Activated naive CD4-positive, alpha-beta T cell treated with anti-CD3 and anti-CD28 coated beads, Interleukin-2, amount 50 U/mL, for 72 hours (primary cell): ENCODE data around the gene PCYT2. TPM values are rescaled to one million over a fixed set of nuclear protein-coding genes. Genes with fewer than 3 reads are reported as not detected.

Experiments
- ATAC-seq, 2 donors: fragments of 150-1000 bp; cut with Tn5 transposase; 2 replicates each; pipeline ENCODE4 v1.10.0; 2021; ENCODE audit warnings: mild to moderate bottlenecking in 2 of 2, moderate library complexity in 2 of 2
- DNase-seq, 2 donors: peaks; one replicate each; pipeline ENCODE4 v3.0.0; 2021 to 2022; ENCODE audit warnings: low spot score in 2 of 2
- H3K27ac Mint-ChIP-seq, 2 donors: one replicate each; pipeline ENCODE4 v1.8.0; 2022; ENCODE audit warnings: mild to moderate bottlenecking in 2 of 2, mixed read lengths in 2 of 2
- H3K36me3 Mint-ChIP-seq, 2 donors: one replicate each; pipeline ENCODE4 v1.8.0; 2022; ENCODE audit warnings: mixed read lengths in 2 of 2
- H3K9me3 Mint-ChIP-seq, 2 donors: one replicate each; pipeline ENCODE4 v1.8.0; 2022; ENCODE audit warnings: mixed read lengths in 2 of 2
- total RNA-seq, 2 donors: library from RNA; stranded (reverse); gene quantifications; one replicate each; pipeline ENCODE4 v1.2.3, GENCODE V29; 2022

PCYT2 gene
- total RNA-seq, 2 donors from 2014 or later, result 16.4 to 20.1 TPM

DNA sequence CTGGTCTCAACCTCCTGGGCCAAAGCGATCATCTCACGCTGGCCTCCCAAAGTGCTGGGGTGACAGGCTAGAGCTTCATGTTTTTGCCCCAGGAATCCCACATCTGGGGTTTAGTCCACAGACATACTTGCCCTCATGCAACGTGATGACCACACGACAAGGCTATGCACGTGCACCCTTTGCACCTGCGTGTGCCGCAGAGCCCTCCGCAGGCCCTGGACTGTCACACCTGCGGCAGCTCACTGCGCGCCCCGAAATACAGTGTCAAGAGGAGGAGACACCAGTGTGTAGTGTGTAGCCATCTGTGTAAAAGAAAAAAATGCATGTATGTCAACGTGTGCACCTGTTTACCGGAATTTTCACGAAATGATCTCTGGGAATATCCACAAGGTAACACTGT lies 39.3 kb upstream of the PCYT2 start:
- no peaks in the 10 kb centered on the region for H3K36me3 Mint-ChIP-seq
- DNase-seq (no peak), ATAC-seq (no peak)
- no peaks in the 10 kb centered on the region for H3K9me3 Mint-ChIP-seq
- H3K27ac Mint-ChIP-seq, result no peak overlapping the region

GRCh38 chr17:81948635-81949378 lies 37.6 kb upstream of the PCYT2 start:
- Mint-ChIP-seq H3K27ac (no peak overlapping the region), H3K36me3 (no peaks in the 10 kb centered on the region), H3K9me3 (no peaks in the 10 kb centered on the region)
- DNase-seq (no peak), ATAC-seq (no peak)

GRCh38 chr17:81947189-81947588 lies 36.0 kb upstream of the PCYT2 start, which contains the start of gene MYADML2:
TSS of gene MYADML2 (minus strand) at chr17:81947233. CDS start at chr17:81941741, 5,492 bp downstream.
- H3K27ac Mint-ChIP-seq, result no peak within 1 kb of the TSS
- H3K9me3 Mint-ChIP-seq, result no peaks in the 10 kb centered on the region
- no peak for DNase-seq
- no peaks in the 10 kb centered on the region for H3K36me3 Mint-ChIP-seq
- no peak for ATAC-seq

DNA sequence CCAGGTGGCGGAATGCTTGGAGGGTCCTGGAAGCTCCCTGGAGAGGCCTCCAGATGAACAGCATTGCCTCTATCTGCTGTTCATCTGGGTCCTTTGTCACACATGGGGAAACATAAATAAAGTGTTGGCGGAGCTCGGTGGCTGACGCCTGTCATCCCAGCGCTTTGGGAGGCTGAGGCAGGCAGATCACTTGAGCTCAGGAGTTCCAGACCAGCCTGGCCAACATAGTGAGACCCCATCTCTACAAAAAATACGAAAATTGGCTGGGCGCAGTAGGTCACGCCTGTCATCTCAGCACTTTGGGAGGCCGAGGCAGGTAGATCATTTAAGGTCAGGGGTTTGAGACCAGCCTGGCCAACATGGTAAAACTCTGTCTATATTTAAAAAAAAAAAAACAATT lies 33.7 kb upstream of the PCYT2 start:
- no peak overlapping the region for H3K27ac Mint-ChIP-seq
- no peaks in the 10 kb centered on the region for H3K9me3 Mint-ChIP-seq
- no peaks in the 10 kb centered on the region for H3K36me3 Mint-ChIP-seq
- ATAC-seq, result no peak
- no peak for DNase-seq

DNA sequence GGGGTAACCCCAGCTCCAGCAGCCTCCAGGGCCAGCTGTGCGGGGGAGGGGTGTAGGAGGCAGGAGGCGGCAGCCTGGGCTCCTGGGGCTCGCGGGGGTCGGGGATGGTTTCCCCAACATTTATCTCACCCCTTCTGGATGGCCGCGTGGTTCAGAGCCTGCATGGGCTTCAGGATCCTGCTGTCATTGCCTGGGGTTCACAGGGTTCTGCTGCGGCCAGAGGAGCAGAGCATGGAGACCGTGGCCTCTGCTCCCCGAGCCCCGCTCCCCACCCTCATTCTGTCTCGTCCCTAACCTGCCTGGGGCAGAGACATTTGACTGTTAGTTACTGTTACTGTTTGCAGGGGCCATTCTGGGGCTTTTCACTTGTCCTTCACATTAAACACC lies 31.0 kb upstream of the PCYT2 start:
- DNase-seq (no peak), ATAC-seq (no peak)
- Mint-ChIP-seq H3K27ac (no peak overlapping the region), H3K9me3 (no peaks in the 10 kb centered on the region), H3K36me3 (no peaks in the 10 kb centered on the region)

- no peak overlapping the region for H3K27ac Mint-ChIP-seq
- DNase-seq (no peak), ATAC-seq (no peak)
- H3K9me3 Mint-ChIP-seq, result no peaks in the 10 kb centered on the region
- H3K36me3 Mint-ChIP-seq, result no peaks in the 10 kb centered on the region
Observed at GRCh38 chr17:81941484-81942166, 30.4 kb upstream of the PCYT2 start.

GRCh38 chr17:81940538-81941483 lies 29.6 kb upstream of the PCYT2 start:
- peaks cover 0 to 3% of the 10 kb centered on the region in 2 donors for H3K36me3 Mint-ChIP-seq
- DNase-seq, result no peak

GRCh38 chr17:81939881-81940385 lies 28.7 kb upstream of the PCYT2 start:
- Mint-ChIP-seq H3K36me3 (peaks cover 0 to 6% of the 10 kb centered on the region in 2 donors), H3K9me3 (no peaks in the 10 kb centered on the region), H3K27ac (no peak overlapping the region)
- no peak for DNase-seq
- no peak for ATAC-seq

More at GRCh38 chr17:81940538-81941483, 29.6 kb upstream of the PCYT2 start:
- H3K9me3 Mint-ChIP-seq, result no peaks in the 10 kb centered on the region
- no peak overlapping the region for H3K27ac Mint-ChIP-seq
- no peak for ATAC-seq

DNA sequence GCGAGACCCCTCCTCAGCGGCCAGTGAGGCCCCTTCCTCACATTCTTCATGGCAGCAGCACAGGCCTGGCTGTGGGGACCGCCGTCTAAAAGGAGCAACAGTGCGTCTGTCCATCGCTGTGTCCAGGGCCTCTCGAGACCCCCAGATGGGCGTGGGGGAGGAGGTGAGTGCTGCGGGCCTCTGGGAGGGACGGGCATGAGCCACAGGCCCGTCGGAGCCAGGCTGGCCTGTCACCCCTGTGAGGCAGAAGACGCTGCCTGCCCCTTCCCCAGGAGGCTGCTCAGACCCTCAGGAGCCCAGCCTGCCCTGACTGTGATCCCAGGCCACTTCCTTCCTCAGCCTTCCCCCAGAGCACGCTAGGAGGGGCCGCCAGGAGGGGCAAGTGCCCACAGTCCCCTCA lies 28.0 kb upstream of the PCYT2 start:
- ATAC-seq (no peak), DNase-seq (no peak)
- peaks cover under 1 to 6% of the 10 kb centered on the region in 2 donors for H3K36me3 Mint-ChIP-seq
- no peaks in the 10 kb centered on the region for H3K9me3 Mint-ChIP-seq
- no peak overlapping the region for H3K27ac Mint-ChIP-seq

- no peak for ATAC-seq
- DNase-seq, result no peak
- H3K36me3 Mint-ChIP-seq, result peaks cover 6 to 7% of the 10 kb centered on the region in 2 donors
- no peaks in the 10 kb centered on the region for H3K9me3 Mint-ChIP-seq
- peak overlapping the region in 1 of 2 donors; percentile 57 for H3K27ac Mint-ChIP-seq
Observed at GRCh38 chr17:81935709-81936084, 24.5 kb upstream of the PCYT2 start.

- ATAC-seq (no peak), DNase-seq (no peak)
- Mint-ChIP-seq H3K27ac (peak overlapping the region in 1 of 2 donors; percentile 57), H3K9me3 (no peaks in the 10 kb centered on the region), H3K36me3 (peaks cover 6 to 7% of the 10 kb centered on the region in 2 donors)
Observed at GRCh38 chr17:81934850-81935708, 23.9 kb upstream of the PCYT2 start.

DNA sequence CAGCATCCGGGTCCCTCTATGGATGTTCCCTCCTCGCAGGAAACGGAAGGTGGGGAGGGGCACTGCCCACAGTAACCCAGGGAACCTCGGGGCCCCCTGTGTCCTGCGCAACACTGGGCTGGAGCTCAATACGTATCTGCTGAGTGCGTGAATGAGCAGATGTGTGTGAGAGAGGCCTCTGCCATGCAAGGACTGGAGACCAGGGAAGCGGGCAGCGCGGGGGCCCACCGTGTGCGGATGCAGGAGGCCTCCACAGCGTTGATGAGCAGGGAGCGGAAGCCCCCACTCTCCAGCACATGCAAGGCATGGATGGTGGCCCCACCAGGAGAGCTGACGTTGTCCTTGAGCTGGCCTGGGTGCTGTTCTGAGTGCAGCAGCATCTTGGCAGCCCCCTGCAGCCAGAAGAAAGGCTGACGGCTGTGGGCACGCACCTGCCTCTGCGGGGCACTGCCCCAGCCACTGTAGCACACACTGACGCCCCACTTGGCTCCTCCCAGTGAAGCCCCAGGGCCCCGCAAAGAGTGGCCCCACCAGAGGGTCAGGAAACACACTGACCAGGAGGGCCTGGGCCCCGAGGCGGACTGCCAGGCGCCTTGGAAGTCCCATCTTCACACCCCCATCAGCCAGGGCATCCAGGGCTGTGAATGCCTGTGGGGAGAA lies 23.0 kb upstream of the PCYT2 start:
- Mint-ChIP-seq H3K27ac (no peak overlapping the region), H3K36me3 (peaks cover 6 to 7% of the 10 kb centered on the region in 2 donors), H3K9me3 (no peaks in the 10 kb centered on the region)
- DNase-seq, result no peak
- ATAC-seq, result no peak

- Mint-ChIP-seq H3K27ac (no peak overlapping the region), H3K36me3 (peaks cover 6 to 7% of the 10 kb centered on the region in 2 donors), H3K9me3 (no peaks in the 10 kb centered on the region)
- ATAC-seq (no peak), DNase-seq (no peak)
Observed at GRCh38 chr17:81933178-81933699, 22.0 kb upstream of the PCYT2 start.

DNA sequence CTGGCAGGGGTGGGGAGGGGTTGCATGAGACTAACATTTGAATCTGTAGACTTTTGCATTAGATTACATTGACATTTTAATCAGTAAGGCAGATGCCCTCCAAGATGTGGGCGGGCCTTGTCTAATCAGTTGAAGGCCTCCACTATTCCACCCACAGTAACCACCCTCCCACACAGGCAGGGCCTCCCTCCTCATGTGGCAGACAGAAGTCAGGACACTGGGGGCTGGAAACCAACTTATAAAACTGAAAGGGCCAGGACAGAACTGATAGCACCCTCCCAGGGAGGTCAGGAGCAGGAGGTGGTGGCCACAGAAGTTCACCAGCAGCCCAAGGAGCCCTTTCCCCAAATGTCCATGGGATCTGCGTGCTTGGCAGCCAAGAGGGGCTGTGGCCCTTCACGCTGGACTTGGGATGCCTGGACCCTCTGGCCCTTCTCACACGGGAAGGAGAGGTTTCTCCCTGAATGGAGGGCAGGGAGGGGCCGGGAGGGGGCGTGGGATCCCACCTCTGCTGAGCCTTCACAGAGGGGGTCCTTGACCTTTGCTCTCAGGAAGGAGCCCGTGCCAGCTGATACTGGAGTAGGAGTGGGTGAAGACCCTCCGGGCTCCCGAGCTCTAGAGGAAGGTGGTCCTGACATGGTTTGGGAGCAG lies 21.3 kb upstream of the PCYT2 start:
- ATAC-seq (no peak), DNase-seq (no peak)
- Mint-ChIP-seq H3K36me3 (peaks cover 6 to 7% of the 10 kb centered on the region in 2 donors), H3K9me3 (no peaks in the 10 kb centered on the region), H3K27ac (no peak overlapping the region)
